GM10248 (cell line): Measurements from ENCODE around the gene THRSP.
"Not testable (repeated sequence)": the region's sequence is repeated elsewhere in the genome, so short reads cannot be mapped to it uniquely, and the experiment has no call there.

Source experiments
- CTCF ChIA-PET: fragments of 300-600 bp; sonication (Branson Sonifier 250); formaldehyde crosslinking; extraction: SDS; loops from one replicate; lab custom pipeline; 2021; ENCODE audit warnings: antibody characterized with exemption; lab: Yijun Ruan, JAX
- POLR2A ChIA-PET: fragments of 350-650 bp; sonication (Branson Sonifier 250); formaldehyde crosslinking; extraction: SDS; loops from one replicate; lab custom pipeline; 2020; ENCODE audit warnings: antibody characterized with exemption; lab: Yijun Ruan, JAX
- DNase-seq: peaks from one replicate; pipeline ENCODE4 v3.0.0; 2012; ENCODE audit errors: extremely low spot score
- CTCF ChIP-seq: IDR thresholded peaks from 2 replicates; pipeline ENCODE4 v1.5.1; 2012; ENCODE audit warnings: mild to moderate bottlenecking, low read depth; ENCODE audit errors: extremely low read depth, missing control alignments, control extremely low read depth

The THRSP gene

GRCh38 chr11:78037825-78038620 lies 25.6 kb upstream of the THRSP start:
- CTCF ChIA-PET, result interaction anchor here (8.2 kb wide), 1 partner anchor 8 kb away, joined by 89 read pairs; no protein-coding TSS in a partner anchor
- no peak for TF ChIP-seq CTCF
- POLR2A ChIA-PET, result no interaction called here
- DNase-seq, result no peak

GRCh38 chr11:78038697-78039313 lies 24.9 kb upstream of the THRSP start:
- no peak for DNase-seq
- ChIA-PET POLR2A (no interaction called here), CTCF (interaction anchor here (1.3 kb wide), 1 partner anchor 263 kb away, joined by 3 read pairs; no protein-coding TSS in a partner anchor)
- no peak for TF ChIP-seq CTCF

- ChIA-PET POLR2A (interaction anchor here (1.0 kb wide), 1 partner anchor 45 kb away, joined by 4 read pairs; the partner anchor contains the start of gene INTS4), CTCF (interaction anchor here (1.0 to 1.8 kb wide), 3 partner anchors 16 to 263 kb away, joined by 3 to 5 read pairs (median 3); no protein-coding TSS in a partner anchor)
- no peak for TF ChIP-seq CTCF
- no peak for DNase-seq
Measured at GRCh38 chr11:78039391-78039918, 24.2 kb upstream of the THRSP start.

GRCh38 chr11:78039919-78040671 lies 23.6 kb upstream of the THRSP start:
- peak; percentile 54 for DNase-seq
- POLR2A ChIA-PET, result interaction anchor here (1.0 kb wide), 1 partner anchor 45 kb away, joined by 4 read pairs; the partner anchor contains the start of gene INTS4
- CTCF ChIA-PET, result interaction anchor here (0.7 to 1.8 kb wide), 5 partner anchors 15 to 264 kb away, joined by 3 to 5 read pairs (median 3); partner anchors contain the start of gene INTS4
- no peak for TF ChIP-seq CTCF

- POLR2A ChIA-PET, result no interaction called here
- CTCF ChIA-PET, result interaction anchor here (1.2 to 1.8 kb wide), 3 partner anchors 14 to 38 kb away, joined by 3 to 5 read pairs (median 3); partner anchors contain the start of gene NDUFC2
- DNase-seq, result no peak
Measured at GRCh38 chr11:78040691-78041379, 22.8 kb upstream of the THRSP start.

GRCh38 chr11:78041380-78041719 lies 22.3 kb upstream of the THRSP start:
- POLR2A ChIA-PET, DNase-seq: not testable (repeated sequence)
- CTCF ChIA-PET, result interaction anchor here (1.2 to 1.8 kb wide), 4 partner anchors 14 to 38 kb away, joined by 3 to 5 read pairs (median 3); partner anchors contain the start of gene NDUFC2

More at GRCh38 chr11:78040691-78041379, 22.8 kb upstream of the THRSP start:
- no peak for TF ChIP-seq CTCF
